ENCODE data around the gene CCDC120. TPM values are rescaled to one million over a fixed set of nuclear protein-coding genes. Genes with fewer than 3 reads are reported as not detected.
A peak's percentile ranks its signal among the peaks of the same experiment; 100 is the strongest.

The CCDC120 gene
- total and polyA plus RNA-seq, 9 of the 15 experiments (the other 6 are each of a cell fraction or from before 2014, with no cell fraction given), result 0.13 to 3.6 (median 0.54) TPM

- TF ChIP-seq GTF2B (IDR thresholded peaks at IDR 0.05; ENCODE audit: extremely low read depth, insufficient read length) (no peak), BCL6 (CRISPR knock-in tag; IDR thresholded peaks at IDR 0.05) (no peak), KDM2B (CRISPR knock-in tag; IDR thresholded peaks at IDR 0.05) (no peak), PRPF4 (IDR thresholded peaks at IDR 0.05; ENCODE audit: insufficient read depth, low read depth, low read length, poor library complexity, severe bottlenecking) (no peak)
Observed at GRCh38 chrX:49059201-49059600, 402 bp downstream of the CCDC120 start (continued).

GRCh38 chrX:49059681-49060085 is 884 bp downstream of the CCDC120 start:
- CTCF ChIA-PET (ENCODE audit: low intra/inter-chr PET ratio), result no interaction called here
- H3K9ac ChIP-seq (ENCODE audit: insufficient read depth in 1 of 2, low read depth in 2 of 2, low read length in 2 of 2), result no peak overlapping the region; a peak in 1 of 4 replicates
- TF ChIP-seq CXXC5 (CRISPR knock-in tag; IDR thresholded peaks at IDR 0.05) (no peak), ATF3 (IDR thresholded peaks at IDR 0.05) (peak; percentile 21; the same call in 1 of the 2 replicates), ATF3 (CRISPR knock-in tag; conservative IDR thresholded peaks at IDR 0.05) (no peak), STAG1 (CRISPR knock-in tag; IDR thresholded peaks at IDR 0.05; ENCODE audit: borderline replicate concordance) (no peak), NR0B1 (IDR thresholded peaks at IDR 0.05; ENCODE audit: partially characterized antibody) (no peak), ZNF444 (CRISPR knock-in tag; IDR thresholded peaks at IDR 0.05) (no peak), EGR1 (conservative IDR thresholded peaks at IDR 0.05) (0 out of 2 replicates have a peak, but pooled peaks have one; percentile 36), AFF4 (CRISPR knock-in tag; IDR thresholded peaks at IDR 0.05) (no peak), ZNF263 (CRISPR knock-in tag; IDR thresholded peaks at IDR 0.05; ENCODE audit: borderline replicate concordance) (no peak), MEF2A (IDR thresholded peaks at IDR 0.05; ENCODE audit: control insufficient read depth, low read depth, low read length) (no peak)

More at GRCh38 chrX:49059681-49060085, 884 bp downstream of the CCDC120 start:
- WGBS (ENCODE audit: insufficient coverage, low coverage, missing lambda C conversion rate), result 45% methylated on average over 6 of the region's 10 CpGs
- intact Hi-C loops (cut with micrococcal nuclease), result no loop called here
- in situ Hi-C loops (cut with MboI), result no loop called here
- Histone ChIP-seq H3K36me3 (ENCODE audit: control insufficient read depth, insufficient read depth, low read length) (no peaks in the 10 kb centered on the region), H3K79me2 (ENCODE audit: control insufficient read depth, insufficient read depth, low read length) (no peaks in the 10 kb centered on the region; the same call in 2 of the 3 replicates), H3K4me2 (ENCODE audit: insufficient read depth, low read length) (no peak overlapping the region), H3K9me3 (replicated peaks; ENCODE audit: control insufficient read depth, insufficient read depth, low read depth, low read length) (no peaks in the 10 kb centered on the region), H3K27ac (ENCODE audit: extremely low read depth, low read depth, low read length) (no peak overlapping the region), H3K4me1 (replicated peaks in 1 of 2; ENCODE audit: control insufficient read depth in 2 of 2, insufficient read depth in 2 of 2, low read length in 2 of 2) (peaks cover 0 to 13% of the 10 kb centered on the region in 2 experiments; a peak in 3 of 5 replicates), H4K20me1 (replicated peaks; ENCODE audit: control insufficient read depth, insufficient read depth, low read length) (no peaks in the 10 kb centered on the region), H3K4me3 (no peak overlapping the region), H3K27me3 (ENCODE audit: control insufficient read depth in 2 of 2, insufficient read depth in 2 of 2, low read length in 2 of 2) (no peaks in the 10 kb centered on the region), H3K9me1 (ENCODE audit: control insufficient read depth, insufficient read depth, low read length) (no peaks in the 10 kb centered on the region), H2AFZ (ENCODE audit: low read depth, low read length) (no peak overlapping the region)
- peak; percentile 47; the same call in 2 of the 3 replicates for ATAC-seq
- peak in 3 of 4 experiments; percentile 19 to 42 (median 36) for DNase-seq (ENCODE audit: extremely low read depth in 1 of 4, low spot score in 3 of 4)
- POLR2A ChIA-PET, result interaction anchor here (0.6 kb wide), 1 partner anchor 120 kb away, joined by 3 read pairs; no protein-coding TSS in a partner anchor
- FAIRE-seq, result no peak
- BruUV-seq (replicated peaks), result no TSS peak
